ENCODE results near the gene CCDC183. TPM values are rescaled to one million over a fixed set of nuclear protein-coding genes. Genes with fewer than 3 reads are reported as not detected.

Gene CCDC183
- total RNA-seq, 1 experiment from 2014 or later = 1.1 TPM

DNA sequence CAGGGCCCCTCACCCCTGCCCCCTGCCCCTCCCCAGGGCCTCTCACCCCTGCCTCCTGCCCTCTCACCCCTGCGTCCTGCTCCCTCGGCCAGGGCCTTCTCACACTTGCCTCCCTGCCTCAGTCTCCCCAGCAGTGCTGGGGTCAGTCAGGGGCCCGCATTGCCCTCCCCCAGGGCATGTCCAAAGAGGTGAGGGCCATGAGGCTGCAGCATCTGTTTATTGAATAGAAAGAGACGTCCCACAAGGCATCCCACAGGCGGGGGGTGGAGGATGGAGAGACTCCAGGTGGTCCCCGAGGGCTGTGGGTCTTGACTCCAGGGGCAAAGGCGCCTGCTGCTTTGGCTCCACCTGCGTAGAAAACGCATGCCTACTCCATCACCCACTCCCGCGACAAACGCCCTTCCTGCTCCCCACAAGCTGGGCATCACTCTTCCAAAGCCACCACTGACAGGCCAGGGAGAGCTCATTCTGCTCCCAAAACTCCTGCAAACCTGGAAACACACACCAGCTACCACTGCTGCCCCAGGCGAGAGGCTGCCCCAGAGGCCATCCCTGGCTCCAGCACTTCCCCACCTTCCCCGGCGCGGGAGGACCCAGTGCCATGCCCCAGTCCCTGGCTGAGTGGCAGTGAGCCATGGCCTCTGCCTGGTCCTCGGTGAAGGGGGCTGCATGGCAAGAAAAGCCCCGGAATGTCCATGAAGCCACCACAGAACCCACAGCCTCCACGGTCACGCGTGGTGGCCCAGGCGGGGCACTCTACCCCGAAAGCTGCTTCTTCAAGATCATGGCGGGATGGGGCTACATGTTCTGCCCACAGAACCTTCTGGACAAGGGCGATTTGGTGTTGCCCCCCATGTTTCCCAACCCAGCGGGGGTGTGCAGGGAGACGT is 36.5 kb upstream of the CCDC183 start:
- Histone ChIP-seq H3K27ac (ENCODE audit: insufficient read length, low read depth, low read length) (no peak overlapping the region), H3K4ac (ENCODE audit: low read depth, low read length) (no peak overlapping the region), H2BK20ac (ENCODE audit: low read depth, low read length, poor library complexity, severe bottlenecking) (no peak overlapping the region), H3T11ph (ENCODE audit: low read length) (no peak overlapping the region), H3K9me3 (ENCODE audit: control insufficient read depth, low read depth, low read length) (no peaks in the 10 kb centered on the region), H2BK120ac (ENCODE audit: low read depth, low read length, poor library complexity, severe bottlenecking) (no peak overlapping the region), H3K18ac (ENCODE audit: insufficient read length, low read depth, low read length) (no peak overlapping the region), H3K23me2 (ENCODE audit: insufficient read length, low read depth, low read length, poor library complexity, severe bottlenecking) (no peaks in the 10 kb centered on the region), H2BK12ac (ENCODE audit: insufficient read length, low read depth, low read length) (no peak overlapping the region), H3K27me3 (ENCODE audit: insufficient read depth, low read length) (no peaks in the 10 kb centered on the region), H3K56ac (ENCODE audit: insufficient read length, low read depth, low read length) (no peak overlapping the region), H3K4me2 (ENCODE audit: insufficient read depth, insufficient read length, low read length) (no peak overlapping the region), H2BK15ac (ENCODE audit: low read depth, low read length) (no peak overlapping the region), H2BK5ac (ENCODE audit: insufficient read length, low read length) (no peak overlapping the region), H4K20me1 (ENCODE audit: control insufficient read depth, insufficient read depth, insufficient read length) (no peaks in the 10 kb centered on the region), H2AK5ac (ENCODE audit: insufficient read length, low read length) (no peak overlapping the region), H2AFZ (ENCODE audit: low read length) (no peak overlapping the region), H3K23ac (ENCODE audit: insufficient read length, low read depth, low read length) (no peak overlapping the region), H3K79me2 (ENCODE audit: insufficient read depth, low read length) (no peaks in the 10 kb centered on the region), H3K79me1 (ENCODE audit: insufficient read depth, low read depth, low read length, poor library complexity, severe bottlenecking) (no peaks in the 10 kb centered on the region), H4K5ac (ENCODE audit: insufficient read length, low read depth, low read length) (no peak overlapping the region), H3K9ac (ENCODE audit: extremely low read depth, insufficient read length, low read length) (no peak overlapping the region), H3K4me1 (ENCODE audit: insufficient read depth, low read length) (no peaks in the 10 kb centered on the region), H4K8ac (replicated peaks; ENCODE audit: insufficient read length, low read depth, low read length) (no peak overlapping the region), H3K14ac (ENCODE audit: insufficient read depth, low read length) (no peak overlapping the region), H4K91ac (ENCODE audit: insufficient read length, low read depth, low read length) (no peak overlapping the region)
- H3K27me3 Mint-ChIP-seq (ENCODE audit: low read depth) = peaks cover 2% of the 10 kb centered on the region; the same call in 1 of the 2 replicates
- peaks cover 9 to 11% of the 10 kb centered on the region in 2 experiments; a peak in 4 of 5 replicates for H3K9me3 Mint-ChIP-seq
- H3K36me3 Mint-ChIP-seq (ENCODE audit: insufficient read depth in 1 of 3, low read depth in 3 of 3) = peaks cover 2 to 9% (median 2%) of the 10 kb centered on the region in 3 experiments; a peak in 4 of 7 replicates
- H3K4me1 Mint-ChIP-seq = peaks cover 12 to 28% of the 10 kb centered on the region in 2 experiments; a peak in 3 of 4 replicates
- peak; percentile 33 for DNase-seq
- H3K27ac Mint-ChIP-seq = peak overlapping the region in 1 of 3 experiments; percentile 74; a peak in 1 of 7 replicates
- H3K4me3 Mint-ChIP-seq = peak overlapping the region in 1 of 2 experiments; percentile 40; a peak in 1 of 5 replicates
- TF ChIP-seq, protein P1, sequence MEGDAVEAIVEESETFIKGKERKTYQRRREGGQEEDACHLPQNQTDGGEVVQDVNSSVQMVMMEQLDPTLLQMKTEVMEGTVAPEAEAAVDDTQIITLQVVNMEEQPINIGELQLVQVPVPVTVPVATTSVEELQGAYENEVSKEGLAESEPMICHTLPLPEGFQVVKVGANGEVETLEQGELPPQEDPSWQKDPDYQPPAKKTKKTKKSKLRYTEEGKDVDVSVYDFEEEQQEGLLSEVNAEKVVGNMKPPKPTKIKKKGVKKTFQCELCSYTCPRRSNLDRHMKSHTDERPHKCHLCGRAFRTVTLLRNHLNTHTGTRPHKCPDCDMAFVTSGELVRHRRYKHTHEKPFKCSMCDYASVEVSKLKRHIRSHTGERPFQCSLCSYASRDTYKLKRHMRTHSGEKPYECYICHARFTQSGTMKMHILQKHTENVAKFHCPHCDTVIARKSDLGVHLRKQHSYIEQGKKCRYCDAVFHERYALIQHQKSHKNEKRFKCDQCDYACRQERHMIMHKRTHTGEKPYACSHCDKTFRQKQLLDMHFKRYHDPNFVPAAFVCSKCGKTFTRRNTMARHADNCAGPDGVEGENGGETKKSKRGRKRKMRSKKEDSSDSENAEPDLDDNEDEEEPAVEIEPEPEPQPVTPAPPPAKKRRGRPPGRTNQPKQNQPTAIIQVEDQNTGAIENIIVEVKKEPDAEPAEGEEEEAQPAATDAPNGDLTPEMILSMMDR (conservative IDR thresholded peaks at IDR 0.05) = no peak
- no CpG with 5 or more reads among the region's 27 CpGs for WGBS (ENCODE audit: extremely low coverage, insufficient read length, low lambda C conversion rate)
